ENCODE results near the gene SCAF4. TPM values are rescaled to one million over a fixed set of nuclear protein-coding genes. Genes with fewer than 3 reads are reported as not detected.
"Not testable (repeated sequence)": the region's sequence is repeated elsewhere in the genome, so short reads cannot be mapped to it uniquely, and the experiment has no call there.

The SCAF4 gene
- total RNA-seq, 1 donor from 2014 or later, result 14.2 TPM

DNA sequence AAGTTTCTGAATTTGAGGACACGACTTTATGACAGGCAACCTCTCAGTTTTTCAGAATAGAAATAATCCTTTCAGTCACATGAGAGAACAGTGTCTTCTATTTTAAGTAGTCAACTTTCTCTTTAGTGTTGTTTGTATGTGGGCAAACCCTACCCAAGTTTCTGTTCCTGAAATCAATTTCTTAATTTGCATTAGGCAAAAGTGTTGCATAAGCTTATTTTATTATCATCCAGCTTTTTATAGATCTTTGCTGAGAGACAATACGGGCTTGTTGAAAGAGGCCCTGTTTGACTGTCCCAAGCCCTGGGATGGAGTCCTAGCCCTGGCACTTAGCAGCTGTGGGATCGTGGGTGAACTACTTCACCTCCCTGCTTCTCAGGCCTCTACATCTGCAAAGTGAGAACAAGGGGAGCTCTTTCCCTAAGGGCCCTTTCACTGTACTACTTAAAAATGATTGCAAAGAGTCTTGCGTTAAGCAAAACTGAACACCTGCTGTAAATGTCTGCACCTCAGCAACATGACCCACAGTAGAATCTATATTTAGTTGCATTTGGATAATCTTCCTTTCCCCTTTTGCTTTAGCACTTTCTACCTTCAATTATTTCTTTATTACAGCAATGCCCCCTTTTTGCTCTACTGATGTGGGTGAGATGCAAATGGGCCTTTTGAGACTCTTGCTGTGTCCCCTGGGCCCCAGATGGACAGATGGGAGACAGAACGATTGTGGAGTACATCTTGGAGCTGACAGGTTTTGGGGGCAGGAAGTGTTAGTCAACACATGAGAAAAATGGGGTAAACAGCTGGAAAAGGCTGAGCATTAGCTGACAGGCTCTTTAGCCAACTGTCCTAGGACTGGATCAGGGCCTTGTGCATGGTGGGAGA, 41.0 kb upstream of the SCAF4 start:
- H3K27me3 ChIP-seq (ENCODE audit: control insufficient read depth, insufficient read depth, low read length), result no peaks in the 10 kb centered on the region
- TF ChIP-seq, protein P1, sequence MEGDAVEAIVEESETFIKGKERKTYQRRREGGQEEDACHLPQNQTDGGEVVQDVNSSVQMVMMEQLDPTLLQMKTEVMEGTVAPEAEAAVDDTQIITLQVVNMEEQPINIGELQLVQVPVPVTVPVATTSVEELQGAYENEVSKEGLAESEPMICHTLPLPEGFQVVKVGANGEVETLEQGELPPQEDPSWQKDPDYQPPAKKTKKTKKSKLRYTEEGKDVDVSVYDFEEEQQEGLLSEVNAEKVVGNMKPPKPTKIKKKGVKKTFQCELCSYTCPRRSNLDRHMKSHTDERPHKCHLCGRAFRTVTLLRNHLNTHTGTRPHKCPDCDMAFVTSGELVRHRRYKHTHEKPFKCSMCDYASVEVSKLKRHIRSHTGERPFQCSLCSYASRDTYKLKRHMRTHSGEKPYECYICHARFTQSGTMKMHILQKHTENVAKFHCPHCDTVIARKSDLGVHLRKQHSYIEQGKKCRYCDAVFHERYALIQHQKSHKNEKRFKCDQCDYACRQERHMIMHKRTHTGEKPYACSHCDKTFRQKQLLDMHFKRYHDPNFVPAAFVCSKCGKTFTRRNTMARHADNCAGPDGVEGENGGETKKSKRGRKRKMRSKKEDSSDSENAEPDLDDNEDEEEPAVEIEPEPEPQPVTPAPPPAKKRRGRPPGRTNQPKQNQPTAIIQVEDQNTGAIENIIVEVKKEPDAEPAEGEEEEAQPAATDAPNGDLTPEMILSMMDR (IDR thresholded peaks at IDR 0.05; ENCODE audit: insufficient read depth, low read length, poor library complexity, severe bottlenecking), result no peak
- no peak overlapping the region for H3K4me3 ChIP-seq (ENCODE audit: low read depth, low read length)
- no peaks in the 10 kb centered on the region for H3K36me3 ChIP-seq (ENCODE audit: control insufficient read depth, insufficient read depth, low read length)
- DNase-seq (ENCODE audit: low read depth), result no peak

DNA sequence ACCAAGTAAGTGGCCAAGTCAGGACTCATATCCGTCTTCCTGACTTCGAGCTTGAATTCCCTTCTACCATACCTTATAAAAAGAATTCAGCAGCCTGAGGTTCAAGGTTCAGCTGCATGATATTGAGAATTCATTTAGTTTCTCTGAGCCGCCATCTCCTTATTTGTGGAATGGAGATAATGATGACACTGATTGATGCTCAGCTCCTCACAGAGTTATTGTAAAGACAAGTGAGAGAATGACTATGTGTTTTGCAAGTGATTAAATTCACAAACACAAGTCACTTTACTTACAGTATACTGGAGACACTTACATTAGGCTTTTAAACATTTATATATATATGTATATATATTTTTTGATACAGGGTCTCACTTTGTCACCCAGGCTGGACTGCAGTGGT, 39.8 kb upstream of the SCAF4 start:
- TF ChIP-seq, protein P1 (IDR thresholded peaks at IDR 0.05; ENCODE audit: insufficient read depth, low read length, poor library complexity, severe bottlenecking), result no peak
- H3K36me3 ChIP-seq (ENCODE audit: control insufficient read depth, insufficient read depth, low read length), result no peaks in the 10 kb centered on the region
- no peak for DNase-seq (ENCODE audit: low read depth)
- H3K4me3 ChIP-seq (ENCODE audit: low read depth, low read length), result no peak overlapping the region
- no peaks in the 10 kb centered on the region for H3K27me3 ChIP-seq (ENCODE audit: control insufficient read depth, insufficient read depth, low read length)

DNA sequence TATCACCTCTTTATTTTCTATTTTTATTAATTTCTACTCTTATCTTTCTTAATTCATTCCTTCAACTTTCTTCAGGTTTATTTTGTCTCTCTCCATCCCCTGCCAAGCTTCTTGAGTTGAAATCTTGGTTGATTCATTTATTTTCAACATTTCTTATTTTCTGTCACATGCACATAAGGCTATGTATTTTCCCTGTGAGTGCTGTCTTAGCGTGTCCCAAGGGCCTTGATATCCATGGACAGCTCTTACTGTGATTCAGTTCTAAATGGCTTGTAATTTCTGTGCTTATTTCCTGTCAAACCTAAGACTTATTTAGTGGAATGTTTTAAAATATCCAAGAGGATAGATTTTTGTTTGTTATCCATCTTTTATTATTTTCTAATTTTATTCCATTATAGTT, 36.8 kb upstream of the SCAF4 start:
- H3K4me3 ChIP-seq (ENCODE audit: low read depth, low read length), result no peak overlapping the region
- H3K36me3 ChIP-seq (ENCODE audit: control insufficient read depth, insufficient read depth, low read length), result no peaks in the 10 kb centered on the region
- no peak for DNase-seq (ENCODE audit: low read depth)
- no peaks in the 10 kb centered on the region for H3K27me3 ChIP-seq (ENCODE audit: control insufficient read depth, insufficient read depth, low read length)
- TF ChIP-seq, protein P1 (IDR thresholded peaks at IDR 0.05; ENCODE audit: insufficient read depth, low read length, poor library complexity, severe bottlenecking), result no peak

DNA sequence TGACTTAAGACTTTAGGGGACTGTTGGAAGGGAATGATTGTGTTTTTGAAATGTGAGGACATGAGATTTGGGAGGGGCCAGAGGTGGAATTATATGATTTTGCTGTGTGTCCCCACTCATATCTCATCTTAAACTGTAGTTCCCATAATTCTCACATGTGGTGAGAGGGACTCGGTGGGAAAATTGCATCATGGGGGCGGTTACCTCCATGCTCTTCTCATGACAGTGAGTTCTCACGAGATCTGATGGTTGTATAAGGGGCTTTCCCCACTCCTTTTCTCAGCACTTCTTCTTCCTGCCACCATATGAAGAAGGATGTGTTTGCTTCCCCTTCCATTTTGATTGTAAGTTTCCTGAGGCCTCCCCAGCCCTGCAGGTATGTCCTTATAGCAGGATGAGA, 35.0 kb upstream of the SCAF4 start:
- DNase-seq (ENCODE audit: low read depth), result no peak
- Histone ChIP-seq H3K4me3 (ENCODE audit: low read depth, low read length) (no peak overlapping the region), H3K36me3 (ENCODE audit: control insufficient read depth, insufficient read depth, low read length) (no peaks in the 10 kb centered on the region), H3K27me3 (ENCODE audit: control insufficient read depth, insufficient read depth, low read length) (no peaks in the 10 kb centered on the region)
- TF ChIP-seq, protein P1 (IDR thresholded peaks at IDR 0.05; ENCODE audit: insufficient read depth, low read length, poor library complexity, severe bottlenecking), result no peak

DNA sequence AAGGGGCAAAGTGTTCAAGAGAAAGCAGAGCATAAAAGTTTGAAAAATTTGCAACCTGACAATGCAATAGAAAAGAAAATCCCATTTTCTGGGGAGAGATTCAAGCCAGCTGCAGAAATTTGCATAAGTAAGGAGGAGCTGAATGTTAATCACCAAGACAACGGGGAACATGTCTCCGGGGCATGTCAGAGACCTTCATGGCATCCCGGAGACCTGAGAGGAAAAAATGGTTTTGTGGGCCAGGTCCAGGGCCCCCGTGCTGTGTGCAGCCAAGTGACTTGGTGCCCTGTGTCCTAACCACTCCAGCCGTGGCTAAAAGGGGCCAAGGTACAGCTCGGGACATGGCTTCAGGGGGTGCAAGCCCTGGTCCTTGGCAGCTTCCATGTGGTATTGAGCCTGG, 33.9 kb upstream of the SCAF4 start:
- not testable (repeated sequence) for DNase-seq (ENCODE audit: low read depth); H3K4me3 ChIP-seq (ENCODE audit: low read depth, low read length); H3K36me3 ChIP-seq (ENCODE audit: control insufficient read depth, insufficient read depth, low read length); H3K27me3 ChIP-seq (ENCODE audit: control insufficient read depth, insufficient read depth, low read length)

DNA sequence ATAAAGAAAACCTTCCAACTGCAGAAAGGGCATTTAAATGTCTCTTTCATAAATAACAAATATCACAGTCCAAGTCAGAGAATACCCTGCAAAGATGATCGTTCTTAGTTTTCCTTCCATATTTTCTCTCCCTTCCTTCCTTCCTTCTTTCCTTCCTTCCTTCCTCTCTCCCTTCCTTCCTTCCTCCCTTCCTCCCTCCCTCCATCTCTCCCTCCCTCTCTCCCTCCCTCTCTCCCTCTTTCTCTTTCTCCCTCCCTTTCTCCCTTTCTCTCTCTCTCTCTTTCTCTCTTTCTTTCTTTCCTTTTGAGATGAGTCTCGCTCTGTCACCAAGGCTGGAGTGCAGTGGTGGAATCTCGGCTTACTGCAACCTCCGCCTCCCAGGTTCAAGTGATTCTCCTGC, 29.0 kb upstream of the SCAF4 start:
- TF ChIP-seq, protein P1 (IDR thresholded peaks at IDR 0.05; ENCODE audit: insufficient read depth, low read length, poor library complexity, severe bottlenecking), result no peak
- no peak for DNase-seq (ENCODE audit: low read depth)

More for the DNA sequence above, 29.0 kb upstream of the SCAF4 start:
- H3K27me3 ChIP-seq (ENCODE audit: control insufficient read depth, insufficient read depth, low read length), result no peaks in the 10 kb centered on the region
- H3K36me3 ChIP-seq (ENCODE audit: control insufficient read depth, insufficient read depth, low read length), result no peaks in the 10 kb centered on the region
- no peak overlapping the region for H3K4me3 ChIP-seq (ENCODE audit: low read depth, low read length)
